Mesendoderm (in vitro differentiated cells): Measurements from ENCODE around the gene PHF21A.
A peak's percentile ranks its signal among the peaks of the same experiment; 100 is the strongest.

Experiments
- DNase-seq: peaks from one replicate; pipeline ENCODE4 v3.0.0; 2013
- H2AK5ac ChIP-seq: 2 replicates; pipeline ENCODE4 v1.6.1; 2013; ENCODE audit warnings: low read length, inconsistent platforms
- H2BK120ac ChIP-seq: 2 replicates; pipeline ENCODE4 v1.6.1; 2013; ENCODE audit warnings: low read depth, mild to moderate bottlenecking, low read length, moderate library complexity, mixed read lengths
- H2BK15ac ChIP-seq: replicated peaks from 2 replicates; pipeline ENCODE4 v1.6.1; 2013; ENCODE audit warnings: low read depth, mild to moderate bottlenecking, moderate library complexity
- H2BK5ac ChIP-seq: 2 replicates; pipeline ENCODE4 v1.6.1; 2013; ENCODE audit warnings: low read length, inconsistent platforms
- H3K18ac ChIP-seq: 2 replicates; pipeline ENCODE4 v1.6.1; 2013; ENCODE audit warnings: mild to moderate bottlenecking, low read length, mixed read lengths
- H3K23ac ChIP-seq: one replicate; pipeline ENCODE4 v1.6.1; 2013; ENCODE audit warnings: low read length
- H3K27ac ChIP-seq: 2 replicates; pipeline ENCODE4 v1.5.1; 2013; ENCODE audit warnings: low read depth, mild to moderate bottlenecking, inconsistent platforms, low read length, moderate library complexity
- H3K27me3 ChIP-seq: 2 replicates; pipeline ENCODE4 v1.6.1; 2013; ENCODE audit warnings: low read length, control low read depth, mild to moderate bottlenecking, inconsistent platforms; ENCODE audit not compliant: insufficient read depth, poor library complexity
- H3K36me3 ChIP-seq: 2 replicates; pipeline ENCODE4 v1.6.1; 2013; ENCODE audit warnings: low read length, inconsistent platforms; ENCODE audit not compliant: control insufficient read depth, insufficient read depth
- H3K4ac ChIP-seq: one replicate; pipeline ENCODE4 v1.6.1; 2013; ENCODE audit warnings: low read depth, mild to moderate bottlenecking, low read length, moderate library complexity
- H3K4me1 ChIP-seq: 2 replicates; pipeline ENCODE4 v1.6.1; 2013; ENCODE audit warnings: low read depth, low read length, inconsistent platforms; ENCODE audit not compliant: control insufficient read depth
- H3K4me2 ChIP-seq: 2 replicates; pipeline ENCODE4 v1.6.1; 2013; ENCODE audit warnings: low read length
- H3K4me3 ChIP-seq: 2 replicates; pipeline ENCODE4 v1.5.1; 2013; ENCODE audit warnings: mild to moderate bottlenecking, low read length
- H3K56ac ChIP-seq: one replicate; pipeline ENCODE4 v1.6.1; 2013; ENCODE audit warnings: low read length
- H3K79me1 ChIP-seq: 2 replicates; pipeline ENCODE4 v1.6.1; 2013; ENCODE audit warnings: low read length, inconsistent platforms
- H3K79me2 ChIP-seq: 2 replicates; pipeline ENCODE4 v1.6.1; 2013; ENCODE audit warnings: mild to moderate bottlenecking, low read length; ENCODE audit not compliant: control insufficient read depth, insufficient read depth
- H3K9ac ChIP-seq: 2 replicates; pipeline ENCODE4 v1.6.1; 2013; ENCODE audit warnings: low read length, inconsistent platforms
- H4K5ac ChIP-seq: one replicate; pipeline ENCODE4 v1.6.1; 2013; ENCODE audit warnings: low read length
- H4K8ac ChIP-seq: one replicate; pipeline ENCODE4 v1.6.1; 2013; ENCODE audit warnings: low read depth, mild to moderate bottlenecking, control low read depth, low read length, moderate library complexity
- WGBS: extraction: QIAGEN DNeasy Blood & Tissue Kit; methylation state at CpG from one replicate; pipeline ENCODE4 v1.1.7; 2013; ENCODE audit warnings: low lambda C conversion rate, missing lambda C conversion rate; ENCODE audit not compliant: insufficient coverage; ENCODE audit errors: extremely low coverage; 5-methylcytosine and 5-hydroxymethylcytosine counted together

Gene PHF21A

GRCh38 chr11:46149826-46150225, 28.6 kb upstream of the PHF21A start:
- Histone ChIP-seq H3K4me2 (no peak overlapping the region), H3K4me3 (no peak overlapping the region), H2BK15ac (no peak overlapping the region), H3K79me2 (no peaks in the 10 kb centered on the region), H4K5ac (no peak overlapping the region), H3K4me1 (no peaks in the 10 kb centered on the region), H3K36me3 (no peaks in the 10 kb centered on the region), H3K4ac (no peak overlapping the region), H2AK5ac (no peak overlapping the region), H3K79me1 (no peaks in the 10 kb centered on the region), H2BK5ac (no peak overlapping the region), H4K8ac (no peak overlapping the region), H2BK120ac (no peak overlapping the region), H3K23ac (no peak overlapping the region), H3K18ac (no peak overlapping the region), H3K27me3 (no peaks in the 10 kb centered on the region), H3K56ac (no peak overlapping the region), H3K9ac (no peak overlapping the region), H3K27ac (no peak overlapping the region)
- WGBS = no CpG with 5 or more reads among the region's 4 CpGs
- no peak for DNase-seq

GRCh38 chr11:46149342-46149741, 28.1 kb upstream of the PHF21A start:
- peak; percentile 27 for DNase-seq
- WGBS = no CpG with 5 or more reads among the region's 11 CpGs

GRCh38 chr11:46144741-46145140, 23.5 kb upstream of the PHF21A start:
- no peak overlapping the region for H3K18ac ChIP-seq
- H3K56ac ChIP-seq = no peak overlapping the region
- no peak overlapping the region for H2BK5ac ChIP-seq
- H3K36me3 ChIP-seq = no peaks in the 10 kb centered on the region
- no peak overlapping the region for H2BK15ac ChIP-seq
- no CpG with 5 or more reads among the region's 8 CpGs for WGBS
- H4K5ac ChIP-seq = no peak overlapping the region
- H4K8ac ChIP-seq = no peak overlapping the region
- H3K4me2 ChIP-seq = no peak overlapping the region
- no peak overlapping the region for H3K23ac ChIP-seq
- no peak overlapping the region for H2BK120ac ChIP-seq
- H3K79me1 ChIP-seq = no peaks in the 10 kb centered on the region
- H3K27me3 ChIP-seq = no peaks in the 10 kb centered on the region
- no peak overlapping the region for H3K9ac ChIP-seq
- no peak overlapping the region for H2AK5ac ChIP-seq
- H3K79me2 ChIP-seq = no peaks in the 10 kb centered on the region
- H3K4me1 ChIP-seq = no peaks in the 10 kb centered on the region
- no peak overlapping the region for H3K4me3 ChIP-seq
- no peak overlapping the region for H3K27ac ChIP-seq
- no peak overlapping the region for H3K4ac ChIP-seq
- DNase-seq = no peak

More at GRCh38 chr11:46149342-46149741, 28.1 kb upstream of the PHF21A start:
- H3K23ac ChIP-seq = no peak overlapping the region
- no peak overlapping the region for H3K9ac ChIP-seq
- no peak overlapping the region for H4K5ac ChIP-seq
- no peaks in the 10 kb centered on the region for H3K36me3 ChIP-seq
- H3K27ac ChIP-seq = no peak overlapping the region
- H3K4ac ChIP-seq = no peak overlapping the region
- H3K4me2 ChIP-seq = no peak overlapping the region
- no peak overlapping the region for H3K56ac ChIP-seq
- H3K79me1 ChIP-seq = no peaks in the 10 kb centered on the region
- no peak overlapping the region for H2BK5ac ChIP-seq
- H4K8ac ChIP-seq = no peak overlapping the region
- H3K4me3 ChIP-seq = no peak overlapping the region
- H3K79me2 ChIP-seq = no peaks in the 10 kb centered on the region
- no peak overlapping the region for H3K18ac ChIP-seq
- H2BK15ac ChIP-seq = no peak overlapping the region
- H2AK5ac ChIP-seq = no peak overlapping the region
- H3K27me3 ChIP-seq = no peaks in the 10 kb centered on the region
- H3K4me1 ChIP-seq = no peaks in the 10 kb centered on the region
- H2BK120ac ChIP-seq = no peak overlapping the region

- no peaks in the 10 kb centered on the region for H3K4me1 ChIP-seq
- H2BK120ac ChIP-seq = no peak overlapping the region
- H3K4ac ChIP-seq = no peak overlapping the region
- no peak overlapping the region for H2BK5ac ChIP-seq
- no peak overlapping the region for H4K8ac ChIP-seq
- H4K5ac ChIP-seq = no peak overlapping the region
- H3K18ac ChIP-seq = no peak overlapping the region
- no peak overlapping the region for H3K23ac ChIP-seq
- no peaks in the 10 kb centered on the region for H3K79me2 ChIP-seq
- H2AK5ac ChIP-seq = no peak overlapping the region
- no peaks in the 10 kb centered on the region for H3K27me3 ChIP-seq
- H3K79me1 ChIP-seq = no peaks in the 10 kb centered on the region
- no peak overlapping the region for H2BK15ac ChIP-seq
- WGBS = no CpG with 5 or more reads among the region's 31 CpGs
- no peak overlapping the region for H3K9ac ChIP-seq
- H3K56ac ChIP-seq = no peak overlapping the region
- H3K4me3 ChIP-seq = no peak overlapping the region
- no peak for DNase-seq
- H3K4me2 ChIP-seq = no peak overlapping the region
- H3K36me3 ChIP-seq = no peaks in the 10 kb centered on the region
- H3K27ac ChIP-seq = no peak overlapping the region
Measured at GRCh38 chr11:46143049-46143806, 22.0 kb upstream of the PHF21A start.

GRCh38 chr11:46142561-46142960, 21.3 kb upstream of the PHF21A start:
- Histone ChIP-seq H2BK5ac (no peak overlapping the region), H2BK15ac (no peak overlapping the region), H3K4me2 (no peak overlapping the region)

GRCh38 chr11:46141597-46141996, 20.3 kb upstream of the PHF21A start:
- Histone ChIP-seq H3K4me1 (no peaks in the 10 kb centered on the region), H3K4me2 (no peak overlapping the region), H2BK5ac (no peak overlapping the region), H3K27ac (no peak overlapping the region), H3K4ac (no peak overlapping the region), H3K23ac (no peak overlapping the region), H3K56ac (no peak overlapping the region), H4K8ac (no peak overlapping the region), H3K79me1 (no peaks in the 10 kb centered on the region), H3K18ac (no peak overlapping the region), H3K9ac (no peak overlapping the region), H3K79me2 (no peaks in the 10 kb centered on the region), H3K27me3 (no peaks in the 10 kb centered on the region), H2AK5ac (no peak overlapping the region), H3K36me3 (no peaks in the 10 kb centered on the region), H4K5ac (no peak overlapping the region), H2BK120ac (no peak overlapping the region), H3K4me3 (no peak overlapping the region), H2BK15ac (no peak overlapping the region)
- DNase-seq = no peak
- WGBS = no CpG with 5 or more reads among the region's 3 CpGs

More at GRCh38 chr11:46142561-46142960, 21.3 kb upstream of the PHF21A start:
- Histone ChIP-seq H4K8ac (no peak overlapping the region), H3K36me3 (no peaks in the 10 kb centered on the region), H3K23ac (no peak overlapping the region), H3K27me3 (no peaks in the 10 kb centered on the region), H3K79me2 (no peaks in the 10 kb centered on the region), H3K79me1 (no peaks in the 10 kb centered on the region), H3K9ac (no peak overlapping the region), H3K4ac (no peak overlapping the region), H3K18ac (no peak overlapping the region), H3K4me1 (no peaks in the 10 kb centered on the region), H3K27ac (no peak overlapping the region), H2AK5ac (no peak overlapping the region), H4K5ac (no peak overlapping the region), H3K4me3 (no peak overlapping the region), H2BK120ac (no peak overlapping the region), H3K56ac (no peak overlapping the region)
- WGBS = no CpG with 5 or more reads among the region's 17 CpGs
- DNase-seq = no peak
